ENCODE measurements around the gene ATXN1. TPM values are rescaled to one million over a fixed set of nuclear protein-coding genes. Genes with fewer than 3 reads are reported as not detected.

ATXN1 gene
- total and polyA plus RNA-seq, 2 of the 8 experiments (the other 6 are each of a cell fraction or from before 2014, with no cell fraction given) = 1.6 to 4.0 TPM

DNA sequence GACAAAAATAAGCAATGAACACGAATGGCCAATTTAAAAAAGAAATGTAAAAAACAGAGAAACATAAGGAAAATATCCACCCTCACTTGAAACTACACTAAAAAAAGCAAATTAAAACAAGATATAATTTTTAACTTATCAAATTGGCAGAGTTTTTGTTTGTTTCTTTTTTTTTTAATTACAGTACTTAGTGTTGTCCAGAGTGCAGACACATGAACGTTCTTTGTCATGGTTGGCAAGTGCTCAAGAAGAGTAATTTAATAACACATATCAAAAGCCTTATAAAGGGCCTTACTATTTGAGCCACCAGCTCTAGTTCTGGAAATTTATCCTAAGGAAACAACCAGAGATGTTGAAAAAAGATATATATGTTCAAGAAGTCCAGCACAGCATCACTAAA is 142.3 kb downstream of the ATXN1 start:
- no peak overlapping the region for H2AK5ac ChIP-seq (ENCODE audit: low read depth, low read length)
- H3K79me1 ChIP-seq (ENCODE audit: low read depth, low read length) = no peaks in the 10 kb centered on the region
- no peak overlapping the region for H3K4me3 ChIP-seq (ENCODE audit: extremely low read depth in 1 of 4, insufficient read depth in 2 of 4, low read depth in 3 of 4, low read length in 4 of 4)
- no peak overlapping the region for H3K14ac ChIP-seq (ENCODE audit: insufficient read length)
- H3K9ac ChIP-seq (replicated peaks in 1 of 4; ENCODE audit: extremely low read depth in 1 of 4, low read depth in 3 of 4, low read length in 3 of 4) = no peak overlapping the region
- CTCF ChIA-PET (ENCODE audit: partially characterized antibody) = no interaction called here
- H4K8ac ChIP-seq (ENCODE audit: extremely low read depth, insufficient read depth, low read length) = no peak overlapping the region
- no peak overlapping the region for H4K91ac ChIP-seq (replicated peaks; ENCODE audit: insufficient read length, low read length)
- H2BK120ac ChIP-seq (replicated peaks; ENCODE audit: low read depth, low read length) = no peak overlapping the region
- no peak overlapping the region for H2BK5ac ChIP-seq (ENCODE audit: low read depth, low read length)
- H3K9me3 ChIP-seq (ENCODE audit: insufficient read depth in 2 of 2, low read depth in 1 of 2, low read length in 1 of 2) = no peaks in the 10 kb centered on the region
- H3K36me3 ChIP-seq (ENCODE audit: control insufficient read depth in 2 of 4, insufficient read depth in 4 of 4, low read length in 3 of 4) = no peaks in the 10 kb centered on the region
- H3K23ac ChIP-seq (ENCODE audit: insufficient read length) = no peak overlapping the region
- no peaks in the 10 kb centered on the region for H4K20me1 ChIP-seq (replicated peaks in 1 of 2; ENCODE audit: control insufficient read depth in 1 of 2, insufficient read depth in 2 of 2, low read length in 2 of 2)
- no peaks in the 10 kb centered on the region for H3K27me3 ChIP-seq (replicated peaks in 1 of 4; ENCODE audit: control insufficient read depth in 3 of 4, extremely low read depth in 1 of 4, insufficient read depth in 3 of 4, low read length in 3 of 4)
- no peaks in the 10 kb centered on the region for H3K4me1 ChIP-seq (replicated peaks in 1 of 4; ENCODE audit: control insufficient read depth in 3 of 4, insufficient read depth in 4 of 4, low read length in 3 of 4)
- H2AFZ ChIP-seq (ENCODE audit: low read length) = no peak overlapping the region
- no peaks in the 10 kb centered on the region for H3K79me2 ChIP-seq (ENCODE audit: control insufficient read depth in 1 of 2, insufficient read depth in 2 of 2, low read length in 2 of 2)
- DNase-seq (ENCODE audit: low read depth in 1 of 2, low spot score in 2 of 2) (no peak), FAIRE-seq (no peak)
- H2BK20ac ChIP-seq (ENCODE audit: low read length) = no peak overlapping the region
- H3K18ac ChIP-seq (ENCODE audit: extremely low read depth, low read length) = no peak overlapping the region
- no peak overlapping the region for H2BK15ac ChIP-seq (ENCODE audit: low read length)
- H3K4ac ChIP-seq (replicated peaks; ENCODE audit: insufficient read length, low read depth, low read length) = no peak overlapping the region
- H3K27ac ChIP-seq (ENCODE audit: low read depth, low read length) = no peak overlapping the region
- H3K23me2 ChIP-seq (ENCODE audit: low read depth, low read length) = no peaks in the 10 kb centered on the region
- no peak overlapping the region for H4K5ac ChIP-seq (ENCODE audit: insufficient read length, low read depth, low read length)
- no peak overlapping the region for H3K56ac ChIP-seq (replicated peaks; ENCODE audit: insufficient read length, low read depth, low read length)
- H3K4me2 ChIP-seq (ENCODE audit: insufficient read depth in 1 of 2, low read depth in 2 of 2, low read length in 2 of 2) = no peak overlapping the region
- TF ChIP-seq ZNF274 (IDR thresholded peaks at IDR 0.05; ENCODE audit: borderline replicate concordance, extremely low read depth, low read length) = no peak
- TF ChIP-seq SUZ12 (IDR thresholded peaks at IDR 0.05; ENCODE audit: low read length) = no peak
- TF ChIP-seq EGR1 (IDR thresholded peaks at IDR 0.05; ENCODE audit: borderline replicate concordance, low read depth, low read length) = no peak
- no peak for TF ChIP-seq CHD1 (IDR thresholded peaks at IDR 0.05; ENCODE audit: low read depth, low read length)
- no peak for TF ChIP-seq KDM1A (IDR thresholded peaks at IDR 0.05; ENCODE audit: borderline replicate concordance, low read length)
- TF ChIP-seq, protein P1, sequence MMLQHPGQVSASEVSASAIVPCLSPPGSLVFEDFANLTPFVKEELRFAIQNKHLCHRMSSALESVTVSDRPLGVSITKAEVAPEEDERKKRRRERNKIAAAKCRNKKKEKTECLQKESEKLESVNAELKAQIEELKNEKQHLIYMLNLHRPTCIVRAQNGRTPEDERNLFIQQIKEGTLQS (IDR thresholded peaks at IDR 0.05; ENCODE audit: insufficient read depth, low read depth, low read length) = no peak
- TF ChIP-seq, protein P2, sequence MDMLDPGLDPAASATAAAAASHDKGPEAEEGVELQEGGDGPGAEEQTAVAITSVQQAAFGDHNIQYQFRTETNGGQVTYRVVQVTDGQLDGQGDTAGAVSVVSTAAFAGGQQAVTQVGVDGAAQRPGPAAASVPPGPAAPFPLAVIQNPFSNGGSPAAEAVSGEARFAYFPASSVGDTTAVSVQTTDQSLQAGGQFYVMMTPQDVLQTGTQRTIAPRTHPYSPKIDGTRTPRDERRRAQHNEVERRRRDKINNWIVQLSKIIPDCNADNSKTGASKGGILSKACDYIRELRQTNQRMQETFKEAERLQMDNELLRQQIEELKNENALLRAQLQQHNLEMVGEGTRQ (IDR thresholded peaks at IDR 0.05; ENCODE audit: low read length) = no peak
- no peak for TF ChIP-seq SP2 (IDR thresholded peaks at IDR 0.05; ENCODE audit: low read length)
- no peak for TF ChIP-seq CEBPB (IDR thresholded peaks at IDR 0.05; ENCODE audit: low read depth, low read length)
- no peak for TF ChIP-seq SIX5 (IDR thresholded peaks at IDR 0.05; ENCODE audit: low read depth, low read length)
- no peak for TF ChIP-seq POU5F1 (IDR thresholded peaks at IDR 0.05; ENCODE audit: low read depth, low read length)
- no peak for TF ChIP-seq RFX5 (IDR thresholded peaks at IDR 0.05; ENCODE audit: borderline replicate concordance, low read depth, low read length)
- no peak for TF ChIP-seq CREB1 (IDR thresholded peaks at IDR 0.05)
- TF ChIP-seq JUND (IDR thresholded peaks at IDR 0.05; ENCODE audit: low read length) = no peak
- H2BK12ac ChIP-seq (ENCODE audit: low read depth, low read length) = no peak overlapping the region
- POLR2A ChIA-PET (ENCODE audit: partially characterized antibody) = no interaction called here
- 84% methylated on average over 2 of the region's 2 CpGs; no CpG with 5 or more reads in 1 of the 2 experiments for WGBS, 2 experiments (ENCODE audit: extremely low coverage in 1 of 2, insufficient coverage in 1 of 2, insufficient read length in 1 of 2, insufficient replicate concordance in 2 of 2, low coverage in 1 of 2, low lambda C conversion rate in 2 of 2, missing lambda C conversion rate in 1 of 2)
